Effector CD8-positive, alpha-beta T cell (primary cell): ENCODE data around the gene TNK2.
A peak's percentile ranks its signal among the peaks of the same experiment; 100 is the strongest.

Experiments
- DNase-seq: peaks from one replicate; lab custom pipeline; 2025; lab: John Stamatoyannopoulos, UW

The TNK2 gene

GRCh38 chr3:195899701-195900435, 8.5 kb downstream of the TNK2 start:
- no peak for DNase-seq

GRCh38 chr3:195897853-195898415, 10.4 kb downstream of the TNK2 start:
- DNase-seq: no peak

DNA sequence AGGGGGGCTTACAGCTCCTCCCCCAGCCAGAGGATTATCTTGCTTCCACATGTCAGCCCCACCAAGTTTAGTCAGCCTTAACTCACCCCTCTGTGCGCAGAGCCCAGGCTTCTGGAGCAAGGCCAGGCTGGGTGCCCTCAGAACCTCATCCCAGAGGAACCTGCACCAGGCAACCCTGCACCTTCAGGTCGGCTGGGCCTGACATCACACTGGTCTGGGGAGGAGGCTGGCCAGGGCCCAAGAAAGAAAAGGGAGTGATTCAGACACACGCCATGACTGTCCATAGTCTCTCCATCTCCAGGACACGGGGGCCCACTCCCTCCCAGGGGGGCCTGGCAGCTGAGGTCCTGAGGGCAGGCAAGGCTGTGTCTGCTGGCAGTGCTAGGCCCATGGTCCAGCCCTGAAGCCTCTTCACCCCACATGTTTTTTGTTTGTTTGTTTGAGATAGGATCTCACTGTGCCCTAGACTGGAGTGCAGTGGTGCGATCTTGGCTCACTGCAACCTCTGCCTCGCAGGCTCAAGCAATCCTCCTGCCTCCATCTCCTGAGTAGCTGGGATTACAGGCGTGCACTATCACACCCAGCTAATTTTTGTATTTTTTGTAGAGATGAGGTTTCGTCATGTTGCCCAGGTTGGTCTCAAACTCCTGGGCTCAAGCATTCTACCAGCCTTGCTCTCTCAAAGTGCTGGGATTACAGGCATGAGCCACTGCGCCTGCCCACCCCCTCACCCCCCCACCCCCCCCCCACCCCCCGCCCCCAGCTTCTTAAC, 11.1 kb downstream of the TNK2 start:
- DNase-seq: no peak

GRCh38 chr3:195896361-195897080, 11.8 kb downstream of the TNK2 start:
- DNase-seq: no peak

DNA sequence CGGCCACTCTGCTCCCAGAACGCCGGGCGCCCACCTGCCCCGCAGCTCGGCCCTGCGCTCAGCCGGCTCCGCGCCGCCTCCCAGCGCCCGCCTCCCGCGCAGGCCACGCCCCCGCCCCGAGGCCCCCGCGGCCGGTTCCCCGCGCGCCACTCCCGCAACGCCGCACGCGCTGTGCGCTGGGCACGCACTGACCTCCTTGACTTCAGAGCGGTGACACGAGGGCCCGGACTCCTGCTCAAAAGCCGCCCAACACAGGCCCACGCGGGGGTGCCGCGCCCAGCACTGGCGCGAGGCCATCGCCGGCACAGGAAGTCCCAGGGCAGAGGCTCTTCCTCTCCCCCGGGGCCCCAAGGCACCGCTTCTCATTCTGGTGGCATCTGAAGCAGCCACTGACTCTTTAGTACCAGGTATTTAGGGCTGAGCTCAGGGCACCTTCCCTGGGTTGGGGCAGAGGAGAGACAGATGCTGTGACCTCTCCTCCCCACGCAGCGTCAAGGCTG, 12.4 kb downstream of the TNK2 start:
- peak; percentile 55 for DNase-seq

GRCh38 chr3:195895078-195895860, 13.1 kb downstream of the TNK2 start:
- DNase-seq: peak; percentile 48

DNA sequence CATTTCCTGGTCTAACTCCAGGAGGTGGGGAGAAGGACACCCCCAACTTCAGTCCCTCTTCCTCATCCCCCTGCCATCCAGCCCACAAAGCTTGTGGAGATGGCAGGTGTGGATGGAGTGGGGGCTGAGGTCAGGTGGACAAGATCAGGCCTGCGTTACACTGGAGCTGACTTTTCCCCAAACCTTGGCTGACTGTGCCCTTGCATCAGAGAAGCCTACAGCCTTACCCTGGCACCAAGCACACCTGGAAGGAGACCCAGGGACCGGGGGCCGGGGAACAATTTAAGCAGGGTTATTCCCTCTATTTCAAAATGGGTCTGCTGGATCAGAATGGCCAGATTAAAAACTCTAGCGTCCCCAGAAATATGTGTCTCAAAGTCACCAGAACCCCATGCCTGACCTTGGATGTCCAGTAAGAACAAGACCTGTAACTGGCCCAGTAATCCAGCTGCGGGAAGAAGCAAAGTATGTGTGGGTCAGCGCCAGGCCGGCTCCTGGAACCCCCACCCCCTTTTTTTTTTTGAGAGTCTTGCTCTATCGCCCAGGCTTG, 14.4 kb downstream of the TNK2 start:
- DNase-seq: no peak

DNA sequence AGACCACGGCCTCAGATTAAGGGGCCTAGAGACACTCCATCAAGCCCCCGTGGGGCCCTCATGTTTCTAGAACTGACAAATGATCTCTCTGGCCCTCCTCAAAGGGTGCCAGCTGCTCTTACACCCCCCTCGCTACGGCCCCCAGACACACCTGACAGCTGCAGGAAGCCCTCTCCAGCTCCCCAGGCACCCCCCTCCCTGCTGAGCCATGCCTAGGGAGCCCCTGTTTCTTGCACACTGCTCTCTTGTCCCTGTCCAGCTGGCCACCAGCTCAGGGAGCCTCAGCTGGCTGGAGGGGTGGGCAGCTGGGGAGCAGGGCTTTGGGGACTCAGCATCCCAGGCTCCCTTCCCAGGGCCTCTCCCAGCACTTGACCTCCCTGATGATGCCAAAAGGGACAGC, 14.8 kb downstream of the TNK2 start:
- no peak for DNase-seq

- no peak for DNase-seq
Measured at GRCh38 chr3:195893044-195893395, 15.3 kb downstream of the TNK2 start.

- no peak for DNase-seq
Measured at GRCh38 chr3:195892105-195893043, 16.0 kb downstream of the TNK2 start.

DNA sequence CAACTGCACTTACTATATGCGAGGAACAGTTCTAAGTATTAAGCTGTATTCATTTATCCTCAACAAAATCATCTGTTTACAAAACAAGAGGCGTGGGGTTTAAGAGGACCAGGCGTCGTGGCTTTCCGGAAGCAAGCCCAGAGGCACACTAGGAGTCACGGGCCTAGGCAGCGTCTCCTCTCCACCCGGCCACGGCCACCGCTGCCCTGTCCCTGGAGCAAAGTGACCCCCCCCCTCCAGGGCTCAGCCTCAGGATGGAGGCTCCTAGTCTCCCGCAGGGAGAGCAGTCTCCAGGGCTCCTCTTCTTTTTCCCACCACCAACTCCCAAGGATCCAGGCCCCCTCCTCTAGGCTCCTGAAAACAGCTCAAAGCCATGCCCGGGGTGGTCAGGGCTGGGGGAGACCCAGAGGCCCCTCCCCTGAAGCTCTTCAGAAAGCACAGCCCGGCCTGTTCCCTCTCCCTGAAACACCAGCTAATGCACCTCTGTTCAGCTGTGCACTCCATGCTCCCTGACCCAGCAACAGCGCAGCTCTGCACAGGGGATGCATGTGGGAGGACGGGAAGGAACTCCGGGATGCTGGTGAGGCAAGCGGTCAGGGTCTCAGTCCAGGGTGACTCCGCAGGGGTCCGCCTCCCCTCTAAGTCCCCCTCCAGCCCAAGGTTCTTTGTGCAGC, 16.8 kb downstream of the TNK2 start:
- no peak for DNase-seq

DNA sequence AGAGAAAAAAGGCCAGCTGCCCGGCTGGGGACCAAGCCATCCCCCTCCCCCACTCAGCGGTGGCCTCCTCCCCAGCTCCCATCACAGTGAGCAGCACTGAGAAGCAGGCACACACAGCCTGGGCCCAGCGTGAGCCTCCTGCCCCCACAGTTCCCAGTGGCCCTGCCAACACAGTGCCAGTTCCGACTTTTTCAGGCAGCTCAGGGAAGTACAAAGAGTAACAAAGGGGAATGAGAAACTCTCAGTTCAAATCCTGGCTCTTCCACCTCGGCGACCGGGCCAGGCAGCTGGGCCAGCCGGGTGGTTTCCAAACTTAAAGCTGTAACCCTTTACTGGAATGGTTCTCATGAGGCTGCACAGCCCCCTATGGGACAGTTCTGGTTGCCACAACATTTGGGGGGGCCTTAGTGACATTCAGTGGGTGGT, 18.5 kb downstream of the TNK2 start:
- no peak for DNase-seq

DNA sequence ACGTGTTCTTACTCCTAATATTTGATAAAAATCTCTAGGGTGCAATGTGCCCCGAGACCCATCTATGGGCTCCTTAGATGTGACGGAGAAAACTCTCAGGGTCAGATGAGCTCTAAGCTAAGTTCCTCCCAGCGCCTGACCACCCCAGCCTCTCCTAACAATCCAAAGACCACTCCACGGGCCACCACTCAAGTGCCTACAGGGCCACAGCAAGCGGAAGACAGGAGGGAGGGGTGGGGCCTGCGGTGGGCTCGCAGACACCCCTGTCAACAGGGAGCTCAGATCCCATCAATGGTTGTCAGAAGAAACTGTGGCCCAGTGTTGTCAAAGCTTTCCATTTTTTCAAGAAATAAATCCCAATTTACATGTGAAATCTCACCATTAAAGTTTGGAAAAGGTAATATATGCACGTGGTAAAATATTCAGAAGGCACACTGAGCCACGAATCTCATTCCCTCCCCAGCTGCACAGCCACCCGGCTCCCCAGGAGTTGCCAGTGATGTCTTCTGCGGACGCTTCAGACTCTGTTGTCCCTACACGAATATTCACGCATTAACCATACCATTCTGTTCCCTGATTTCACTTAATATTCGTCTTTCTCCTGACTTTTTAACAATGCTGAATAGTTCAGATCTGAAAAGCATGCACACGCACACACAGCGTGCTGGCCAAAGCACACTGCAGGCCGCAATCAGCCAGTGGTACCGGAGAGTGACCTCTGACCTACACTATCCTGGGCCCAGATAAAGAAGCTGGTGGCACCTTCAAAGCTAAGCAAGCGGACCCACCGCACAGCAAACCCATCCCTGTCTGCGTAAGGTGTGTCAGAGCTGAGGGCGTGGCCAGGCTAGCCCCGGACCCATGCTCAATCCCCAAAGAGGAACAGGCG, 19.1 kb downstream of the TNK2 start:
- no peak for DNase-seq

GRCh38 chr3:195888311-195888761, 20.0 kb downstream of the TNK2 start:
- DNase-seq: no peak

DNA sequence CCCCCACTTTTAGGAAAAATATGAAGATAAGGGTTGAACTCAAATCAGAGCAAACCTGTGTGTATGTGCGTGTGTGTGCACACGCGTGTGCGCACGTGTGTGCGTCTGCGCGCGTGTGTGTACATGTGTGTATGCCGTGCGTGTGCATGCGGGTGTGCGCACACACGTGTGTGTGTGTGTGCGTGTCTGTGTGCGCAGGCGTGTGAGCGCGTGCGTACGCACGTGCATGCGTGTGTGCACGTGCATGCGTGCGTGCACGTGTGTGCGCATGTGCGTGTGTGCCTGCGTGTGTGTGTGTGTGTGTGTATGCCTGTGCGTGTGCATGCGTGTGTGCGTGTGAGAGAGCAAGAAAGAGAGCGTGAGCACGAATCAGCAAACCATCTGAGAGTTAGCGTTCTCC, 20.7 kb downstream of the TNK2 start:
- no peak for DNase-seq

- DNase-seq: no peak
Measured at GRCh38 chr3:195886181-195887141, 21.9 kb downstream of the TNK2 start.
